T-helper 1 cell treated with Interleukin-12 subunit alpha and Interleukin-12 subunit beta and Interleukin-4 antibody, amounts not matched to agents 30 ng/mL and 1 ng/mL, for 36 hours (primary cell): ENCODE data around the gene ALDOA. TPM values are rescaled to one million over a fixed set of nuclear protein-coding genes. Genes with fewer than 3 reads are reported as not detected.
"Not testable (repeated sequence)": the region's sequence is repeated elsewhere in the genome, so short reads cannot be mapped to it uniquely, and the experiment has no call there.

ENCODE experiments used
- intact Hi-C: fragments of 100-400 bp; cut with micrococcal nuclease; formaldehyde crosslinking; loops from one replicate; pipeline ENCODE4 v1.15.1; 2024
- total RNA-seq: library from RNA; stranded (reverse); gene quantifications from 2 replicates; pipeline ENCODE4 v1.2.3, GENCODE V29; 2022

Gene ALDOA
- total RNA-seq, 1 donor from 2014 or later = 1,204 TPM

GRCh38 chr16:30040690-30041089, 24.9 kb upstream of the ALDOA start:
- intact Hi-C loops = not testable (repeated sequence)

DNA sequence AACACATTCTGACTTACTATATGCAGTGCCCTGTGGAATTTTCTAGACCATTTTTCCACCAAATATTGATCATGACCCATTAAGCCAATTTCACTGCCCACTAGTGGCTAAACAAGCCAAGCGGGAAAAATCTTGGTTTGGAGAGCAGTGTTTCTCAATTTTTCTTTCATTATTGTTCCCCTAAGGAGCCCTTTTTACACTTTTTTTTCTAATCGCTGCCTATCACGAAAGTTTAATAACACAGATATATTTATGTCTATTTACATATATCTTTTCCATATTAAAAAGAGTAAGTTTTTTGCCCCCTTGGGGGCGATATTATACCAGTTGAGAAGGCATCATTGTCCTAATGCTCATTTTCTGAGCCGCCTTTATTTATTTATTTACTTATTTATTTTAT, 23.7 kb upstream of the ALDOA start:
- intact Hi-C loops = no loop called here

GRCh38 chr16:30046178-30046577, 19.4 kb upstream of the ALDOA start:
- intact Hi-C loops = no loop called here

GRCh38 chr16:30046588-30046987, 19.0 kb upstream of the ALDOA start:
- intact Hi-C loops = no loop called here

DNA sequence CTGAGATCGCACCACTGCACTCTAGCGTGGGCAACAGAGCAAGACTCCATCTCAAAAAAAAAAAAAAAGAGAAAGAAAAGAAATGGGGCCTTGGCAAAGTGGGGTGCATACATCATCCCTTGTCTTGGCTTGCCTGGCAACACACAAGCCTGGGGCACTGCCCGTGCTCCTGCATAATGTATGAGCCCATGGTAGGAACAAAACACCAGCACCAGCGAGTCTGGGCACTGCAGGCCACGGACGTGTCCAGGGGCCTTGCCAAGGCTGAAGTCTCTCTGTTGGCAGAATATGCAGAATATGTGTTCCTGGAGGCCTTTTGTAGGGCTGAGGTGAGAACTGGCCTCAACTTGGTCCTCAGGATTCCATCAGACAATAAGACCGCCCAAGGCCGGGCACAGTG, 15.7 kb upstream of the ALDOA start:
- intact Hi-C loops = no loop called here

- intact Hi-C loops = no loop called here
Observed at GRCh38 chr16:30051518-30051917, 14.0 kb upstream of the ALDOA start.

DNA sequence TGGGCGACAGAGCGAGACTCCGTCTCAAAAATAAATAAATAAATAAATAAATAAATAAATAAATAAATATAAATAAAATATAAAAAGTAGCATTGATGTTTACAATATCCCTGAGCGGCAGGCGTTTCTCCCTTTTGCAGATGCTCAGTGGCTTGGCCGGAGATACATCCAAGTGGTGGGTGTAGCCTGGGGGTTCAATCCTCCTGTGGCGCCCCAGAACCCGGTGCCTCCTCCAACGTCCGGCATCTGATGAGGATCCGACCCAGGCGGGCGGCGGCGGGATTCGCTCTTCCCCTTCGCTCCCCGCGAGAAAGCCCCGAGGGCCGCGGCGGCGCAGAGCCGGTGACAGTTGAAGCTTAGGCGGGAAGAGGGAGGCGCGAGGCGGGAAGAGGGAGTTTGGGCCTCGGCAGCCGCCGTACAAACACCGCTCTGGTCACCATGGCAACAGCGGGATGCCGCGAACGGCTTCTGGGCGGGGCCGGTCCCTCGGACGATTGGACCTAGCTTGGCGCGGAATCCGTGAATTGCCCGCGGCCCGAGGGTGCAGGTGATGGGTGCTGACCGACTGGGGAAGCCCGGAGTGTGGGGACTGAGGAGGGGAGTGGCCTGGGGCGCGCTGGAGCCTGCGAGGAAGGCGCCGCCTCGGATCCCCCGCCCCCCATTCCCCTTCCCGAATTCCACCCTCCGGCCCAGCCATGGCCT, 12.7 kb upstream of the ALDOA start:
- intact Hi-C loops = loop anchor here (1.0 to 2.0 kb wide), 3 partner anchors 12 to 126 kb away; partner anchors contain the start of genes ALDOA, INO80E and KCTD13

GRCh38 chr16:30053376-30054015, 12.1 kb upstream of the ALDOA start:
- intact Hi-C loops = loop anchor here (1.0 to 2.0 kb wide), 3 partner anchors 12 to 127 kb away; partner anchors contain the start of genes ALDOA, INO80E and KCTD13

DNA sequence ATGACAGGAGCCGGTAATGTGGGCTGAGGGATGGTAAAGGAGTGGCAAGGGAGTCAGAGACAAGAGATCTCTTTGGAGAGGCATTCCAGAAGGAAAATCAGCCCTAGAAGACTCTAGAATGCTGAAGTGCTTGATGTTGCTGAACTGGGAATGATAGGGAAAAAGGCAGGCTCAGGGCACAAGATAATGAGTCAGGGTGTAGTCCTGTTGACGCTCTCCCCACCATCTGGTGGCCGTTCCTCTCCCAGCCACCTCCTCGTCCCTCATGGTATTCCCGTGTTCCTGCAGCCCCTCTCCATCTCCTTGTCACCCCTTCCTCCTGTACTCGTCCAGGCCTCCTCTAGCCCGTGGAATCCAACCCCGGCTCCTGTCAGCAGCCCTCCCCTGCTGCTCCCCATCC, 11.1 kb upstream of the ALDOA start:
- intact Hi-C loops = no loop called here

- intact Hi-C loops = no loop called here
Observed at GRCh38 chr16:30054959-30055553, 10.5 kb upstream of the ALDOA start.

- intact Hi-C loops = loop anchor here (2.0 kb wide), 1 partner anchor 68 kb away; no protein-coding TSS in a partner anchor
Observed at GRCh38 chr16:30060346-30060745, 5.2 kb upstream of the ALDOA start.

DNA sequence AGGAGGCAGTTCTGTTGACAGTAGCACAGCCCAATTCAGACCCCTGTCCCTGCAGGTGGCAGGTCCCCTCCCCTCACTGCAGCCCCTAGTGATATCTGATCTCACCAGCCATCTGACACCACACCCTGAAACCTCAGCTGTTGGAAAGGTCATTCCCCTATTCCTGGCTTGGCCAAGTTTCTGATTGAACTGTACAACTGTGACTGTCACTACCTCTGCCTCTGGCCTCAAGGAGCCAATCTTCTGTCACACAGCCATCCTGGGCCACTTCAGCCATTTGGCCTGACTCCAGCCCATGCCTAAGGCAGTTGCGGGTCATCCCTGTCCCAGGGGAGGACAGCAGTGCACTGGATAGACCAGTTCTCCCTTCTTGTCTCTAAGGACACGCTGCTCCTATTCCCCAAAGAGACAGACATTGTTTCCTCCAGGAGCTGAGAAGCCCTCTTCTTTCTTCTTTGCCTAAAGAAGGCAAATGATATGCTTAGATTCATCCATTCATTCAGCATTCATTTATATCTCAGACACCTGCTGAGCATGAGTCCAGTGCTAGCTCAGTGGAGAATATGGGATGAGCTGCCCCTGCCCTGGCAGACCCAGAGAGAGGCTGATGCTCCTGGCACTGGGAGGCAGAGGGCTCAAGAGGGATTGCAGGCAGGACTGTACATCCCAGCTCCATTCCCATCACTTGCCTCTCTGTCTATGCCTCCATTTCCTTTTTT, 4.6 kb upstream of the ALDOA start:
- intact Hi-C loops = loop anchor here (2.0 kb wide), 1 partner anchor 68 kb away; no protein-coding TSS in a partner anchor

DNA sequence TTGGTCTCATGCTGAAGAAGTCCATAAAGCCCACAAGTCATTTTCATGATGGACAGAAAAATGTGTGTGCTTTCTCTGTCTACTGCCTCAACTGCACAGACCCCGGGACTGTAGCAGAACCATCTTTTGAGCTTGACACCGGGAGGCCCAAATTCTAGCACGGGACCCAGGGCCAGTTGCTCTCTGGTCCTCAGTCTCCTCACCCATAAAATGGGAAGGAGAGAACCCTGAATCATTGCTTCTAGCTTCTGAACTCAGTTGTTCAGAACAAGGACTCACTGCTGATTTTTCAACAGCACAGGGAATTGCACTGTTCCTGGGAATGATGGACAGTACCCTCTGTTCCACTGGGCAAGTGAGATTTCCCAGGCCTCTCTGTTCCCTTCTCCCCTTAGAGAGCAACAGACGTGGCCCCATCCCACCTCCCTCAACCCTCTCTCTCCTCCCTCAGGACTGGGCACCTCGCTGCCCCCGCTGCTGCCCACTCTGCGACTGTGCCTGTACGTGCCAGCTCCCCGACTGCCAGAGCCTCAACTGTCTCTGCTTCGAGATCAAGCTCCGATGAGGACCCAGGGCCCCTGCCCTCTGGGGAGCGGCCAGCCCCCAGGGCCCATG, 2.2 kb upstream of the ALDOA start:
- intact Hi-C loops = no loop called here

GRCh38 chr16:30063893-30064728, 1.4 kb upstream of the ALDOA start:
- intact Hi-C loops = loop anchor here (2.0 kb wide), 4 partner anchors 59 to 343 kb away; partner anchors contain the start of genes MAPK3, TBC1D10B and ZNF771

GRCh38 chr16:30064729-30065101, 845 bp upstream of the ALDOA start:
- intact Hi-C loops = loop anchor here (1.0 to 5.0 kb wide), 12 partner anchors 11 to 634 kb away; partner anchors contain the start of genes CD2BP2, FBRS, ITGAL and MAPK3

DNA sequence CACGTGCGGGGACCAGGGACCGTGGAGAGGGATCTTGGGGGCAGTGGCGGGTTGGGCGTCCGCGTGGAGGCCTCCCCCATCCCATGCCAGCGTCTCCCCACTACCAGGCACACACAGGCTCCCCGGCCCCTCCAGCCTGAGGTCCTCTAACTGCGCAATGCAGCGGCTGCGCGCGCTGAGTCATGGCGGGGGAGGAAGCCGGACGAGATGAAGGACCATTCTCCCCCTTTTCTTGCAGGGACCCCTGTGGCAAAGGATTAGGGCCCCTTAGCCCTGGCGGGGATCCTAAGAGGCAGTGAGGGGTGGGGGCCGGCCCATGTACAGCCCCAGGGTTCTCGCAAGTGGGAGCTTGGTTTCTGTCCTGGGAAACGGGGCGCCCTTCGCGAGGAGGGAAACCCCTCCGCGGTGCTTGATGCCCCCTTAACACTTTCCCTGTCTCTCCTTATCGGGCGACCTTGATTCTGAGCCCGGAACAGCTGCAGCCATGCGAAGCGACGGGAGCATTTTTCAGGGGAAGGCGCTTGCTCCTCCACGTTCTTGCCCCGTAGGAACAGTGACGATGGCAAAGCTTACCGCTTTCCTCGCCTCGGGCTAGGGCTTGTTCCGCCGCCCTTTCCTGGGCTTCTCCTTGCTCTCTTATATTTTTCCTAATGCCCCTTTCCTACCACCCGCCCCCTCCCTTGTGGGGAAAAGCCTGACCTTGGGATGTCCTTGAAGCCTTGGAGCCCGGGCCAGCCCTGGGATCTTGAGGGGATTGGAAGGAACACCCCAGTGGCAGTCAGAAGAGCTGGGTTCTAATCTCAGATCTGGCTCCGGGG, 592 bp downstream of the ALDOA start:
- intact Hi-C loops = loop anchor here (1.0 to 5.0 kb wide), 12 partner anchors 9 to 632 kb away; partner anchors contain the start of genes CD2BP2, FBRS, ITGAL and MAPK3

GRCh38 chr16:30066761-30067583, 1.4 kb downstream of the ALDOA start:
- intact Hi-C loops = loop anchor here (5.0 kb wide), 2 partner anchors 290 to 405 kb away; partner anchors contain the start of genes CD2BP2 and ITGAL

GRCh38 chr16:30067584-30067916, 2.0 kb downstream of the ALDOA start:
- intact Hi-C loops = loop anchor here (5.0 kb wide), 2 partner anchors 290 to 405 kb away; partner anchors contain the start of genes CD2BP2 and ITGAL
